ENCODE data around the gene MUC5B. TPM values are rescaled to one million over a fixed set of nuclear protein-coding genes. Genes with fewer than 3 reads are reported as not detected.
"Not testable (repeated sequence)": the region's sequence is repeated elsewhere in the genome, so short reads cannot be mapped to it uniquely, and the experiment has no call there.

MUC5B gene
- total RNA-seq, 2 experiments from 2014 or later = not detected

GRCh38 chr11:1242289-1242688 lies 19.4 kb downstream of the MUC5B start:
- TF ChIP-seq CTCF (IDR thresholded peaks at IDR 0.05) = no peak
- H3K27ac ChIP-seq (ENCODE audit: low read depth in 1 of 2, low read length in 2 of 2) = no peak overlapping the region

GRCh38 chr11:1242751-1243150 lies 19.9 kb downstream of the MUC5B start:
- H3K4me3 ChIP-seq (ENCODE audit: low read length); H3K4me1 ChIP-seq (ENCODE audit: insufficient read depth, low read length); H3K4me3 Mint-ChIP-seq; CTCF ChIA-PET; POLR2A ChIA-PET; intact Hi-C loops (cut with DNase I, micrococcal nuclease); H3K27ac ChIP-seq (ENCODE audit: low read depth in 1 of 2, low read length in 2 of 2); H3K9me3 Mint-ChIP-seq; ATAC-seq (ENCODE audit: poor library complexity); H3K27me3 ChIP-seq (ENCODE audit: control insufficient read depth in 1 of 2, insufficient read depth in 2 of 2, low read length in 2 of 2); H3K36me3 Mint-ChIP-seq (ENCODE audit: low read depth); DNase-seq; H3K36me3 ChIP-seq (ENCODE audit: insufficient read depth, low read length); H3K27me3 Mint-ChIP-seq; H3K4me1 Mint-ChIP-seq (ENCODE audit: low read depth); H3K27ac Mint-ChIP-seq: not testable (repeated sequence)
- H3K9me3 ChIP-seq (ENCODE audit: control insufficient read depth in 1 of 2, insufficient read depth in 1 of 2, low read length in 2 of 2) = peaks cover 0 to 32% of the 10 kb centered on the region in 2 experiments

More at GRCh38 chr11:1242289-1242688, 19.4 kb downstream of the MUC5B start:
- Histone ChIP-seq H3K4me3 (ENCODE audit: low read length) (no peak overlapping the region), H3K4me1 (ENCODE audit: insufficient read depth, low read length) (no peaks in the 10 kb centered on the region), H3K36me3 (ENCODE audit: insufficient read depth, low read length) (no peaks in the 10 kb centered on the region), H3K9me3 (ENCODE audit: control insufficient read depth in 1 of 2, insufficient read depth in 1 of 2, low read length in 2 of 2) (peaks cover 0 to 32% of the 10 kb centered on the region in 2 experiments), H3K27me3 (ENCODE audit: control insufficient read depth in 1 of 2, insufficient read depth in 2 of 2, low read length in 2 of 2) (no peaks in the 10 kb centered on the region)
- intact Hi-C loops (cut with DNase I, micrococcal nuclease) = no loop called here
- POLR2A ChIA-PET = no interaction called here
- Mint-ChIP-seq H3K27ac (no peak overlapping the region), H3K27me3 (no peaks in the 10 kb centered on the region), H3K36me3 (ENCODE audit: low read depth) (no peaks in the 10 kb centered on the region), H3K4me3 (no peak overlapping the region), H3K9me3 (no peaks in the 10 kb centered on the region), H3K4me1 (ENCODE audit: low read depth) (no peaks in the 10 kb centered on the region)
- DNase-seq = no peak
- no peak for ATAC-seq (ENCODE audit: poor library complexity)
- CTCF ChIA-PET = no interaction called here

GRCh38 chr11:1243521-1243920 lies 20.7 kb downstream of the MUC5B start:
- H3K27me3 ChIP-seq (ENCODE audit: control insufficient read depth in 1 of 2, insufficient read depth in 2 of 2, low read length in 2 of 2); H3K36me3 Mint-ChIP-seq (ENCODE audit: low read depth); CTCF ChIA-PET; DNase-seq; ATAC-seq (ENCODE audit: poor library complexity); H3K4me1 ChIP-seq (ENCODE audit: insufficient read depth, low read length); H3K27ac Mint-ChIP-seq; H3K4me3 ChIP-seq (ENCODE audit: low read length); H3K36me3 ChIP-seq (ENCODE audit: insufficient read depth, low read length); H3K4me3 Mint-ChIP-seq; H3K27ac ChIP-seq (ENCODE audit: low read depth in 1 of 2, low read length in 2 of 2); intact Hi-C loops (cut with DNase I, micrococcal nuclease); H3K27me3 Mint-ChIP-seq; H3K9me3 Mint-ChIP-seq; POLR2A ChIA-PET; H3K4me1 Mint-ChIP-seq (ENCODE audit: low read depth): not testable (repeated sequence)
- peaks cover 0 to 32% of the 10 kb centered on the region in 2 experiments for H3K9me3 ChIP-seq (ENCODE audit: control insufficient read depth in 1 of 2, insufficient read depth in 1 of 2, low read length in 2 of 2)

- H3K4me1 ChIP-seq (ENCODE audit: insufficient read depth, low read length); H3K9me3 Mint-ChIP-seq; H3K4me3 Mint-ChIP-seq; H3K36me3 ChIP-seq (ENCODE audit: insufficient read depth, low read length); CTCF ChIA-PET; intact Hi-C loops (cut with DNase I, micrococcal nuclease); H3K27ac Mint-ChIP-seq; DNase-seq; H3K27me3 ChIP-seq (ENCODE audit: control insufficient read depth in 1 of 2, insufficient read depth in 2 of 2, low read length in 2 of 2); H3K27ac ChIP-seq (ENCODE audit: low read depth in 1 of 2, low read length in 2 of 2); H3K36me3 Mint-ChIP-seq (ENCODE audit: low read depth); POLR2A ChIA-PET; H3K4me1 Mint-ChIP-seq (ENCODE audit: low read depth); H3K4me3 ChIP-seq (ENCODE audit: low read length); ATAC-seq (ENCODE audit: poor library complexity); H3K27me3 Mint-ChIP-seq: not testable (repeated sequence)
- peaks cover 0 to 22% of the 10 kb centered on the region in 2 experiments for H3K9me3 ChIP-seq (ENCODE audit: control insufficient read depth in 1 of 2, insufficient read depth in 1 of 2, low read length in 2 of 2)
These were observed 21.7 kb downstream of the MUC5B start for GRCh38 chr11:1244557-1244956.

- ATAC-seq (ENCODE audit: poor library complexity); H3K4me1 Mint-ChIP-seq (ENCODE audit: low read depth); POLR2A ChIA-PET; H3K27ac ChIP-seq (ENCODE audit: low read depth in 1 of 2, low read length in 2 of 2); H3K4me3 ChIP-seq (ENCODE audit: low read length); CTCF ChIA-PET; H3K27me3 Mint-ChIP-seq; H3K27me3 ChIP-seq (ENCODE audit: control insufficient read depth in 1 of 2, insufficient read depth in 2 of 2, low read length in 2 of 2); H3K9me3 Mint-ChIP-seq; H3K36me3 Mint-ChIP-seq (ENCODE audit: low read depth); H3K36me3 ChIP-seq (ENCODE audit: insufficient read depth, low read length); H3K4me1 ChIP-seq (ENCODE audit: insufficient read depth, low read length); intact Hi-C loops (cut with DNase I, micrococcal nuclease); H3K4me3 Mint-ChIP-seq; H3K27ac Mint-ChIP-seq; DNase-seq: not testable (repeated sequence)
- H3K9me3 ChIP-seq (ENCODE audit: control insufficient read depth in 1 of 2, insufficient read depth in 1 of 2, low read length in 2 of 2) = peaks cover 0 to 16% of the 10 kb centered on the region in 2 experiments
These were observed 22.9 kb downstream of the MUC5B start for GRCh38 chr11:1245717-1246116.

- H3K36me3 ChIP-seq (ENCODE audit: insufficient read depth, low read length); H3K4me3 Mint-ChIP-seq; CTCF ChIA-PET; POLR2A ChIA-PET; DNase-seq; H3K9me3 Mint-ChIP-seq; H3K27me3 ChIP-seq (ENCODE audit: control insufficient read depth in 1 of 2, insufficient read depth in 2 of 2, low read length in 2 of 2); intact Hi-C loops (cut with DNase I, micrococcal nuclease); H3K27me3 Mint-ChIP-seq; H3K27ac ChIP-seq (ENCODE audit: low read depth in 1 of 2, low read length in 2 of 2); H3K4me1 Mint-ChIP-seq (ENCODE audit: low read depth); H3K36me3 Mint-ChIP-seq (ENCODE audit: low read depth); ATAC-seq (ENCODE audit: poor library complexity); H3K27ac Mint-ChIP-seq; H3K4me1 ChIP-seq (ENCODE audit: insufficient read depth, low read length); H3K4me3 ChIP-seq (ENCODE audit: low read length): not testable (repeated sequence)
- peaks cover 0 to 16% of the 10 kb centered on the region in 2 experiments for H3K9me3 ChIP-seq (ENCODE audit: control insufficient read depth in 1 of 2, insufficient read depth in 1 of 2, low read length in 2 of 2)
These were observed 23.4 kb downstream of the MUC5B start for GRCh38 chr11:1246301-1246700.

GRCh38 chr11:1247026-1247425 lies 24.2 kb downstream of the MUC5B start:
- peaks cover 0 to 18% of the 10 kb centered on the region in 2 experiments for H3K9me3 ChIP-seq (ENCODE audit: control insufficient read depth in 1 of 2, insufficient read depth in 1 of 2, low read length in 2 of 2)
- H3K4me3 Mint-ChIP-seq; H3K9me3 Mint-ChIP-seq; intact Hi-C loops (cut with DNase I, micrococcal nuclease); H3K36me3 Mint-ChIP-seq (ENCODE audit: low read depth); CTCF ChIA-PET; H3K27ac Mint-ChIP-seq; POLR2A ChIA-PET; H3K4me1 ChIP-seq (ENCODE audit: insufficient read depth, low read length); H3K36me3 ChIP-seq (ENCODE audit: insufficient read depth, low read length); H3K27ac ChIP-seq (ENCODE audit: low read depth in 1 of 2, low read length in 2 of 2); H3K27me3 ChIP-seq (ENCODE audit: control insufficient read depth in 1 of 2, insufficient read depth in 2 of 2, low read length in 2 of 2); H3K4me3 ChIP-seq (ENCODE audit: low read length); H3K27me3 Mint-ChIP-seq; DNase-seq; H3K4me1 Mint-ChIP-seq (ENCODE audit: low read depth); ATAC-seq (ENCODE audit: poor library complexity): not testable (repeated sequence)

Data from CD4-positive, alpha-beta T cell (primary cell).